Measurements from ENCODE around the gene FRMPD4.

- TF ChIP-seq EZH2 (IDR thresholded peaks at IDR 0.05; ENCODE audit: borderline replicate concordance, low read length) (no peak), CTCF (conservative IDR thresholded peaks at IDR 0.05 in 1 of 2, IDR thresholded peaks at IDR 0.05 in 1 of 2; ENCODE audit: extremely low read depth in 1 of 2, insufficient read depth in 1 of 2, low read depth in 1 of 2, low read length in 2 of 2) (no peak)
Measured at GRCh38 chrX:12767856-12768255, 629.6 kb downstream of the FRMPD4 start.

Data from mammary epithelial cell (primary cell).